ENCODE results near the gene RBM12.

The RBM12 gene

DNA sequence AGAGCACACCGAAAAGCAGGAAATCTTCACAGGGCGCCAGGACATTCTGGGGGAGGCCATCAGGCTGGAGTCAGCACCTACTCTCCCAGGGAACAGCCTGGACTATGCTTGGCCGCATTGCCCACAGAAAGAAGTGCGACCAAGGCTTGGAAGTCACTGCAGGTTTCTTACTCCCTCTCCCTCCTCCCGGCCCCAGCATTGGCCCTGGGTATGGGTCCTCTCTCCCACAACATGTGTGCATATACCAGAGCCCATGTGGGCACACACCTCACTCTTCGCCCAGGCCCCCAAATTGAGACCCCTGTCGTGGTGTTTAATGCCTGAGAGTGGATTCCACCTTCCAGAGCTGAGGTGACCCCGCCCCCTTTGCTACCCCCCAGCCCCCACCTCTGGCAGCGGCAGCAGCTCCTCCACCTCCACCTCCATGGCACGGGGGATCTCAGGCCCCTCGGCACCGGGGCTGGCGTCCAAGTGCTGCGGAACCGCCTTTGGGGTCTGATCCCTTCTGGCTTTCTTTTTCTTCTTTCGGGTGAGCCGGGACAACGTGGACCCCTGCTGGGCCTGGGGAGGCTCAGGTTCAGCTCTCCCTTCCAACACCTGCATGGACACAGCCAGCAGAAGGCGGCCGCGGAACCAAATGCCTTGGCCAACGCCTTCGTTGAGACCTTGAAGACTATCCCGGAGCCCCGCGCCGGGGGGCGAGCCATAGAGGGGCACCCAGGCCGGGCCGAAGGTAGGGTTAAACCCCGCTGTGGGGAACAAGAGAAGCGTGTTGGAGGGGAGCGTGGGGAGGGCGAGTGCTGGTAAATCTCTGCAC lies 64.3 kb downstream of the RBM12 start:
- DNase-seq (ENCODE audit: low read depth in 2 of 2) = no peak

DNA sequence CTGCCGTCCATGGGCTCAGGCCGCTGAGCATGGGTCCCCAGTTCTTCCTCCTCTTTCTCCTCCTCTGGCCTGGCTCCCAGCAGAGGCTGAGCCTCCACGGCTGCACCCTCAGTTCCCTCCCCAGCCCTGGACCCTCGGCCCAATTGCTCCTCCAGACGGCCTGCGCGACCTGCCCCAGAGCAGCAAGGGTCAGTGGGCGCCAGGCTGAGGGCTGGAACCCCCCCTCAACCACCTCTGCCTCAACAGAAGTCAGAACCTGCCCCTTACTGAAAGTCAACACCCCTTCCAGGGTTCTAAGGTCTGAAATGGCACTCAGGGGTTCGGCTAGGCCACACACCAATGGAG lies 65.0 kb downstream of the RBM12 start:
- DNase-seq (ENCODE audit: low read depth in 2 of 2) = no peak

Measured in stimulated activated CD8-positive, alpha-beta memory T cell treated with anti-CD3 and anti-CD28 coated beads, Interleukin-2, amount 100 ng/mL, for 1 hour (primary cell).